GM15510 (cell line): ENCODE data around the gene ITGB1BP1.

Experiments used
- POLR2A ChIP-seq: IDR thresholded peaks from 3 replicates; pipeline ENCODE4 v1.6.1; 2011; ENCODE audit warnings: borderline replicate concordance; ENCODE audit not compliant: insufficient read length; ENCODE audit errors: extremely low read depth

The ITGB1BP1 gene

DNA sequence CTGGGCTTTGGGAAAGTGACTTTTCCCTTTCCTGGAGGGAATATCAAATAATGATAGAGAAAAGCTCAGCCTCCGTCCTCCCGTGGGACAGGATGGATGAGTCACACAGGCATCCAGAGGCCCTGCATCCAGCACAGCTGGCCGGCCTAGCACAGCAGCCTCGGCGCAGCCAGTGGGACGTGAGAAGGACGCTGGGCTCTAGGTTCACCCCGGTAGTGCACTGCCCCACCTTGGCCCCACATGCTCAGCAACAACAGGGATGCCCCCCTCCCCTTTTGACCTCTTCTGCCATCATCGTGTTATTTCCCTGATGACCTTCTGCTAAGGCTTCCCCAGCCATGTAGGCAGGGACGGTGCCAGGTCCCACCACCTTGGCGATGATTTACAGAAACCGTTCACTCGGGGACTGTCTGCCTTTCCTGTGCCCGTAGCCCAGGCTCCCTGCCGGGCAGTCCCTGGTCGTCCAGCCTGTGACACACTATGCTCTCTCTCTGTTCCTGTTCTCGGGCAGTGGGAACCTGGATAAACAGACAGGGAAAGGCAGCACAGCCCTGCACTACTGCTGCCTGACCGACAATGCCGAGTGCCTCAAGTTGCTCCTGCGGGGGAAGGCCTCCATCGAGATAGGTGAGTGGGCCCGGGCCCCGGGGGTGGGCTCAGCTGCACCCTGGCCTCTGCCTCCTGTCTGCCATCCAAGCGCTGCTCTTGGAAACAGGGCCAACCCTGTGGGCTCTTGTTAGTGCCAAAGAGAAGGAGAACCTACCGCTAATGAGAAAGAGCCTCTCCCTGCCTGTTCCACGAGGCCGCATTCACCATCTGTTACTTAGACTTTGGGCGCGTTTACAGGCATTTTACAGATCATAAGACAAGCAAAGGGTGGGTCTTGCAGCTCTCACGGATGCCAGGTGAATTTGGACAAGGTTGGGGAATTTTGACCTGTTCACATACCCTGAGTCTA, 44.6 kb downstream of the ITGB1BP1 start:
- TF ChIP-seq POLR2A: no peak

DNA sequence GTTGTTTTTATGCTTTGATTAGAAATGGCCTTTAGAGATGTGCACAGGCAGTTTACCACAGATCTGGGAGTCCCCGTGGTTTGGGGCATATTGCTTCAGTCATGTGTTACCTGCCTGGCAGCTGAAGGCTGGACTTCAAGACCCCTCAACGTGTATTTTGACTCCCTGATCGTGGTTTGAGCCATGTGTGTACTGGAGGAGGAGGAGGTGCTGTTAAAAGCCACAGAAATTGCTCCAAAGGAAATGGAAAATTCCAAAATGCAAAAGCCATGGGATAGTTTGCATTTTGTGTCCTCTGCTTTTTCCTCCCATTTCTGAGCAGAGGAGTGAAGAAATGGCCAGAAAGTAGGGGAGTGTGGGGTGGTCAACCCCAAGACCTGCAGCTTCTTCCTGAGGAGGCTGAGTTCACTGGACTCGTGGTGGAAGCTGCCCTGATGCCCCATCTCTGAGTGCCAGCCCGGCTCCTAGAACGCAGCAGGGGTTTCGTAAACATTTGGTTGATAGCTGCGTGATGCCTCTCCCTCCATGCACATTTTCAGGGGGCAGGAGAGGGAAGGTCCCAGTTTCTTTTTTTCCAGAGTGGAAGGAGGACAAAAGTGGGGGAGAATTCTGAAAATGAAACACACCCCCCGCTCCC, 45.7 kb downstream of the ITGB1BP1 start:
- TF ChIP-seq POLR2A: no peak

DNA sequence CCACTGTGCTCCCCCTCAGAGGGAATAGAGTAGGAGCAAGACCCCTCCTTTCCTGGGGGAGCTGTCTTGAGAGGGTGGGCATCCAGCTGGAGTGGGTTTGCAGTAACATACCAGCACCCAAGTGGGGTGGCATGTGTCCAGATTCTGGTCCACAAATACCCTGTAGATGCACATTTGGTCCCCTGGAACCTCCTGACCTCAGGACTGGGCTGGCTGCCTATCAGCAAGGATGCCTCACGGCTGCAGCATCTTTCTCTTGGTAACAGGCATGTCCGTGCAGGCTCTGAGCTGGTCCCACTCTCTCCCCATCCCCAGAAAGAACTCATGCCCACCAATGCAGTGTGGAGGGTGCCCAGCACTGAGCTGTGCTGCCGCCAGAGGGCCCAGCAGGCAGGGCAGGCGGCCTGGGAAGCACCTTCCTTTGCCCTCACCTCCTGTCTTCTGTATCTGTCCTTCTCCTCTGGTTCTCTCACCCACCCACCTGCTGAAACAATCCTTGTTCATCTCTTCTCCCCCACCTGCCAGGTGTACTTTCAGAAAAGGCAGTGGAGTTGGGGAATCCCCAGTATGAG, 47.4 kb downstream of the ITGB1BP1 start:
- no peak for TF ChIP-seq POLR2A

DNA sequence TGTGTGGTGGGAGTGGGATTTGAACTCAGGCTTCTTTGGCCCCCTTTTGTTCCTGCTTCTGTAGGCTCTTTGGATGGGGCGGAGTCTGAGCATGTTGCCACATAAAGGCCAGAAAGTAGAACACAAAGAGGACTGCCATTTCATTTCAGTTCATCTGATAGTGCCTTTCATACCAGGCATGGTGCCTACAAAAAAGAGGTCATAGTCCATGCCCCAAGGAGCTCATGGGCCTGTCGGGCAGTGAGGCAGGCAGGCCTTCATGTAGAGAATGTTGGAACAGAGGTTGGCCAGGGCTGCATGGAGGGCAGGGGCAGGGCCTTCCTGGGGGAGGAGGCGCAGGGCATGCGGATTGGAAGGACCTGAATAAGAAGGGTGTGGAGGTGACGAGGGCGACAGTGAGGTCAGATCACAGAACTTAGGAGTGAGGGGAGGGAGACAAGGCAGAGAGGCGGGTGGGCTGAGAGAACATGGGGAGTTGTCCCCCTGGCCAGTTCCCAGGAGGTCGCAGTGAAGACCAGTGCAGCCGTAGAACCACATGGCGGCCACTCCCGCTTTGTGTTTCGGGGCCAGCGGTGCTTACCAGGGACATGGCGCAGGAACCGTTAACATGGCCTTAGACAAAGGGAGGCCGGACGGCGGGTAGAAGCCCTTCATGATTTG, 49.1 kb downstream of the ITGB1BP1 start:
- TF ChIP-seq POLR2A: no peak

DNA sequence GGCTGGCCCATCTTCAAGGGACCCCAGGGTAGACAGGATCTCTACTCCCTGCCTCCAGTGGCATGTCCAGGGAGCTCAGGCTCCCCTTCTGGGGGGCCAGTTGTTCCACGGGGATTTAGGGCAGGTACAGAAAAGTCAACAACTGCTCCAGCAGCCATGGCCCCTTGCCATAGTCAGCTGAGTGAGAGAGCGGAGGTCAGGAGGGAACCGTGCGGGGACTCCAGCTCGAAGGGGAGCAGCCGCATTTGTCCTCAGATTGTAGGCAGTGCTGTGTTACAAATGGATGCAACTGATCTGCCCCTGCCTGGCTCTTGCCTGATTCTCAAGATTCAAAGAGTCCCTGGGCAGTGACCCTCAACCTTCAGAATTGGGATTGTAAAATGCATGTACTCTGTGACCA, 49.9 kb downstream of the ITGB1BP1 start:
- TF ChIP-seq POLR2A: no peak

DNA sequence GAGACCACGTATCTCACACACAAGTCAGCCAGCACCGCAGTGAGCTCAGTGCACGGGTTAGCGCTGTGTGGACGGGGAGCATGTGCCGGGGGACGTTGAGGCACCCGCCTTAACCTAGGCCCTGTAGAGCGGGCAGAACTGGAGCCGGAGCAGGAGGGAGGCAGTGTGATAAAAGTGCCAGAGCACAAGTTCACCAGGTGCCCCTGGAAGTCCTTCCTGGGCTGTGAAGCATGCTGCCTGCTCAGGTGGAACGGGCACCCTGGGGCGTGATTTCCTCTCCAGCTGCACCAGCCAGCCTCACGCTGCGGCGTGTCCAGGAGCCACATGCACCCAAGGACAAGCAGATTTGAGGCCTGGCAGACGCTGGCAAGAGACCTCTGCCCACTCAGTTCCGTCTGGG, 50.3 kb downstream of the ITGB1BP1 start:
- TF ChIP-seq POLR2A: no peak

DNA sequence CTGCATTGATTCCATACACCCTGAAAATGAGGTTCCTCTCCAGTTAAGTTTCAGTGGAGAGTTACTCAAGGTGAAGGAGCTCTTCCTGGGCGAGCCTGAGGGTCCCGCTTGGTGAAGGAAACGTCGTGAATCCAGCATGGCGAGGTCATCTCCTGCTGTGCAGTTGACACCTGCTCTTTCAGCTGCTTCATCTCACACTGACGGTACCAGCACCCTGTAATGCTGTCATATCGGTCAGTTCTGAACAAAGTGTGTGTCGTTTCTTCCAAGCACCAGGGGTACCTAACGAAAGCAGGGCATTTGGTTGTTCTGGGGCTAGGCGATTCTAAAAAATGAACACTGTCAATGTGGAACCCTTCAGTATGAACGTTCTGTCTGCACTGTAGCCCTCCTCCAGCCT, 52.6 kb downstream of the ITGB1BP1 start:
- no peak for TF ChIP-seq POLR2A

DNA sequence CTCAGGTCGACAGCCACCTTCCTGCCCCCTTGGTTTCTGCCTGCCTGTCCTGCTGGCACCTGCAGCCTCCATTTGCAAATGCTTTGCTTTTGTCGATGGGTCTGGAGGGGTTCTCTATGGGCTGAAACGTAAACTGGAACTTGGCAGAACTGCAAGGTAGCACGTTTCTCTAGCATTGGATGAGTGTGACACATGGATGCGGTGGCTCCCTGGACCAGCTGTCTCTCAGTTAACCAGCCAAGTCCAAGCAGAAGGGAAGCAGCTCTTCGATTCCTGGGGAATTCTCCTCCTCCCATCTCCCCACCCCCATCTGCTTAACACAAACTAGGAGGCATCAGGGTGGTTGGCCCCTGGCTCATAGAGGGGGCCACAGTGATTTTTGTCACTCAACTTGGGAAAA, 57.3 kb downstream of the ITGB1BP1 start:
- no peak for TF ChIP-seq POLR2A

DNA sequence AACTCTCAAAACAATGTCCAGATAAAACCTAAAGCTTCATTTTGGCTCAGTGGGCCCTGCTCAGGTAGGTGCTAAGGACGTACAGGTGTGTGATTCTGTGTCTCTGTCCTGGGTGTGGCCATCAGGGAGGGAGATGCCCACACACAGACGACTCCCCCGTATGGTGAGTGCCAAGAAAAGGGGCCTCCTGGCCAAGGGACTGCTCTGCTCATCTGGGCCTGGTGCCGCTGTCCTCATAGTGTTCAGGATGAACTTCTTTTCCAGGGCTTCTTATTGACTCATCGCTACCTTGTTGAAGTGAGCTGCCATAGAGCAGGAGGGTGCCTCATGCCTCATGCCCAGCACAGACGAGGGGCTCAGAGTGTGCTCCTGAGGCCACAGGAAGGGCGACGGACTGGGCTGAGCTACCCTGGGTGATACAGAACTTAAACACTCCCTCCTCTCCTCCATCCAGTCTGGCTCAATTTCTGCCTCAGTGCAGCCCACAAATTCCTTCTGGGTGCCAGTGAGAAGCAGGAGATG, 57.8 kb downstream of the ITGB1BP1 start:
- no peak for TF ChIP-seq POLR2A

DNA sequence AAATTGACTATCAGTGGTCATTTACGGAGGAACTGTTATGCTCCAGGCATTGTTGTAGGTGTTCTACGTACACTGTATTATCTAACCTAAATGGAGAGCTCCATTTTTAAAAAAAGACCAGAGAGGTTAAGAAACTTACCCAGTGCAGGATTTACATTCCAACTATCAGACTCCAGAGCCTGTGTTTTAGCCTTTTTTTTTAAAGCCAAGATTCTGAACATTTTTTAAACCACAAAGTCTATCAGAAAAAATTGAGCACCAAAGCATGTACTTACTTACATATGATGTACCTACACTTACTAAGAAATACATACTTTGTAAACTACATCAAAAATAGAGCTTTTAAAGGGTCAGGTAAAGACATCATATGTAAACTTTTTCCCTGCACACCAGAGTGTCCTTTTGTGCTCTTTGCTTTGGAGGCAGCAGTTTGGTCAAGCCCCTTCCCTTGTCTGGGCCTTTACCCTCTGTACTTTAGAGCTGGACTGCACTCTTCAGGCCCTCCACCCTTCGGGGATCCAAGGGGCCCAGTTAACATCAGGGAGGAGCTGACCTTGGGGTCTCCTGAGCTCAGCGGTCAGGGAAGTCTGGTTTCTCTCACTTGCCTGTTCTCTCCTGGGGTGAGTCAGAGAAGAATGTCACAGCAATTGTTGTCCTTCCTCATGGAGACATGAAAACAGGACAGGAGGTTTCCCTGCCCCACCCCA, 58.4 kb downstream of the ITGB1BP1 start:
- no peak for TF ChIP-seq POLR2A

DNA sequence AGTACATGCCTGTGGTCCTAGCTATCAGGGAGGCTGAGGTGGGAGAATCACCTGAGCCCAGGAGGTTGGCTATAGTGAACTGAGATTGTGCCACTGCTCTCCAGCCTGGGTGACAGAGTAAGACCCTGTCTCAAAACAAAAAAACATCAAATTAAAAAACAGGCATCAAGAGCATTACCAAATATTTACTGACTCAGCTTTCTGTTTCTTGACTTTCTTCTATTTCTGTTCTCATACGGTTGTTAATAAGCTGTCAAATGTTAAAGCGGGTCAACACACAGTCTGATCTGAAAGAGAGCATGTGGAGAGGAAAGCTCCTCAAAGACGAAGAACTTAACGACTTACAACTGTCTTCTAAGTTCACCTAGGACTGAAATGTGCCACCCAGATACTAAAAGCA, 59.0 kb downstream of the ITGB1BP1 start:
- TF ChIP-seq POLR2A: no peak

DNA sequence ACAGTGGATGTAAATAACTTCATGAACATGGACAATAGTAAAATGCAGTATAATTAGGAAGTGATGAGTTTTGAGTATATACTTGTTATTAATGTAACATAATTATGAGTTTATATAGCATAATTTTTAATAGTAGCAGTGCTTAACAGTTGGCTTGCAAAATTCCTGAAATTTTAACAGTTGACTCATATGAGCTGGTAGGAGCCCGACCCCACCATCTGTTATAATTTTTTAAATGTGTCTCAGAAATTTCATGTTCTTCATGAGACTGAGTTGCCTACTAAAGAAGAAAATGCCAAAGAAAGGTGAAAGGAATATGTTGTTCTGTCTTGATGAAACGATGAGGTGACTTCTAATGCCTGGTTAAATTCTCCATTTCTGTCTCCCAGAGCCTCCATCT, 62.6 kb downstream of the ITGB1BP1 start:
- no peak for TF ChIP-seq POLR2A

DNA sequence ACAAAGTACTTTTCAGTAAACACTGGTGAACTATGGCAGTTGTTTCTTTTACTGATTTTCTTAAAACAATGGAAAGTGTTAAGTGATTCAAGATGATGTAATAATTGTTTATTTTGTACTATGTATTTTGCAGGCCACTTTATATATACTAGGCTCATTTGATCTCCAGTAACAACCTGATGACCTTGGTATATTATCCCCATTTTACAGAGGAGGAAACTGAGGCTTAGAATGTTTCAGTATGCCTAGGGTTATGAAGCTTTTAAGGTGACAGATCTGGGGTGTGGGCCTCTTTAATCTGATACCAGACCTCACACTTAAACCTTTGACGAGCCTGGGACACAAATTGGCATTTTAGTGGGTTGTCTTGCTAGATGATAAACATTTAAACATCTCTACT, 63.2 kb downstream of the ITGB1BP1 start:
- TF ChIP-seq POLR2A: no peak

DNA sequence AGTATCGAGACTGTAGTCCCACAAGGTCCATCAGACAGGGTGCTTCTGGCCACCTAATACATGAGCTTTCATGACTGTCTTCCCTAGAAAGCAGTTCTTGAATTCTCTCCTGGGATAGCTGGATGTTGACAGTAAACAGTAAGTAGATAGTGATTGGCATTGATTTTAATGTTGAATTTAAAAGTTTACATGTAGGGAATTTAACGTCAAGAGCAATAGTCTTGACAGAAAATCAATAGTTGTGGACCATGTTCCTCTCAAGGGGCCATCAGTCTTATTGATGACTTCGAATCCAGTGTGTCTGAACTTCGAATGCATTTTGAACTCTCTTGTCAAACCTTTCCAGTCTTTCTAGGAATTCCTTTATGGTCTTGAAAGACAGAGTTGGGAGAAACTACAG, 63.9 kb downstream of the ITGB1BP1 start:
- no peak for TF ChIP-seq POLR2A
